HG03378 (cell line): ENCODE measurements around the gene CYTH3.

ENCODE experiments used
- ATAC-seq: cut with Tn5 transposase; IDR thresholded peaks from one replicate; pipeline ENCODE4 v1.9.1; 2021; ENCODE audit warnings: mild to moderate bottlenecking, moderate library complexity; ENCODE audit not compliant: unreplicated experiment

CYTH3 gene

DNA sequence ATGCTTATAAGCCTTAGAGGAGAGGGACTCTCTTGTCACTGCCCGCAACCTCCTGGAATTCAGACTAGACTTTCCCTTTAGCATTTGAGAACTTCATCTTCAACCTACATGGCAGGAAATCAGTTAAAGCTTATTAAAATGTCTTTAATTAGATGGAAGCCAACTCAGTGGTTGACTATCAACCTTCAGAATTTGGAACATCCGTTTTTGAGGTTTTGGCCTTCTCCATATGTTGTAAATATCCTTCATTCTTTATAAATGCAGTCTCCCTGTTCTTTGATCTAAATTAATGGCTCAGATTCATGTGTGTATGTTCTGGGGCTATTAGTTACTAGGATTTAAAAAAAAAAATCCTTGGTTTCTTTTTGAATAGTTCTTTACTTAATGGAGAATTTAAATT lies 156.2 kb downstream of the CYTH3 start:
- ATAC-seq = no peak
